Measurements from ENCODE around the gene ALDH4A1. TPM values are rescaled to one million over a fixed set of nuclear protein-coding genes. Genes with fewer than 3 reads are reported as not detected.

Gene ALDH4A1
- total RNA-seq, 1 donor = 9.5 TPM

GRCh38 chr1:18831656-18832055, 70.7 kb downstream of the ALDH4A1 start:
- no peak for DNase-seq (ENCODE audit: low read depth)
- H3K4me3 ChIP-seq (ENCODE audit: low read depth, low read length) = no peak overlapping the region
- TF ChIP-seq, protein P1, sequence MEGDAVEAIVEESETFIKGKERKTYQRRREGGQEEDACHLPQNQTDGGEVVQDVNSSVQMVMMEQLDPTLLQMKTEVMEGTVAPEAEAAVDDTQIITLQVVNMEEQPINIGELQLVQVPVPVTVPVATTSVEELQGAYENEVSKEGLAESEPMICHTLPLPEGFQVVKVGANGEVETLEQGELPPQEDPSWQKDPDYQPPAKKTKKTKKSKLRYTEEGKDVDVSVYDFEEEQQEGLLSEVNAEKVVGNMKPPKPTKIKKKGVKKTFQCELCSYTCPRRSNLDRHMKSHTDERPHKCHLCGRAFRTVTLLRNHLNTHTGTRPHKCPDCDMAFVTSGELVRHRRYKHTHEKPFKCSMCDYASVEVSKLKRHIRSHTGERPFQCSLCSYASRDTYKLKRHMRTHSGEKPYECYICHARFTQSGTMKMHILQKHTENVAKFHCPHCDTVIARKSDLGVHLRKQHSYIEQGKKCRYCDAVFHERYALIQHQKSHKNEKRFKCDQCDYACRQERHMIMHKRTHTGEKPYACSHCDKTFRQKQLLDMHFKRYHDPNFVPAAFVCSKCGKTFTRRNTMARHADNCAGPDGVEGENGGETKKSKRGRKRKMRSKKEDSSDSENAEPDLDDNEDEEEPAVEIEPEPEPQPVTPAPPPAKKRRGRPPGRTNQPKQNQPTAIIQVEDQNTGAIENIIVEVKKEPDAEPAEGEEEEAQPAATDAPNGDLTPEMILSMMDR (IDR thresholded peaks at IDR 0.05; ENCODE audit: insufficient read depth, low read length) = no peak

GRCh38 chr1:18830596-18830995, 71.8 kb downstream of the ALDH4A1 start:
- TF ChIP-seq, protein P1 (IDR thresholded peaks at IDR 0.05; ENCODE audit: insufficient read depth, low read length) = no peak
- DNase-seq (ENCODE audit: low read depth) = no peak
- H3K4me3 ChIP-seq (ENCODE audit: low read depth, low read length) = no peak overlapping the region

- DNase-seq (ENCODE audit: low read depth) = no peak
- TF ChIP-seq, protein P1 (IDR thresholded peaks at IDR 0.05; ENCODE audit: insufficient read depth, low read length) = no peak
- H3K4me3 ChIP-seq (ENCODE audit: low read depth, low read length) = no peak overlapping the region
Observed at GRCh38 chr1:18829671-18830070, 72.7 kb downstream of the ALDH4A1 start.

DNA sequence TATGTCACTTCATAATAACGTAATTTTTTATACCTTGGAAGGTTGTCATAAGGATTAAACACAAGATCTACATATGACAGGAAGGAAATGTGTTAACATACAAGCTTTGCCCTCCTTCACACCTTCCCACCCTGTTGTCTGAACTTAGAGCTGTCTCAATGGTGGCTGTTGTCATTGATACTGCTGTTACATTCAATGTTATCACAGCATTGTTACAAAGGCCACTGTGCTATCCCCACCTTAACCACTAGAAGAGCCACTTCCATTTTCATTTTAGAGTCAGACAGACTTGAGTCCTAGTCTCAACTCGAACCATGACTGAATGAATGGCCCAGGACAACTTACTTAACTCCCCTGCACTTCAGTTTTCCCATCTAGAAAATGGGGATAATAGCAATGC, 74.1 kb downstream of the ALDH4A1 start:
- TF ChIP-seq, protein P1 (IDR thresholded peaks at IDR 0.05; ENCODE audit: insufficient read depth, low read length) = no peak
- DNase-seq (ENCODE audit: low read depth) = no peak
- no peak overlapping the region for H3K4me3 ChIP-seq (ENCODE audit: low read depth, low read length)

- TF ChIP-seq, protein P1 (IDR thresholded peaks at IDR 0.05; ENCODE audit: insufficient read depth, low read length) = no peak
- DNase-seq (ENCODE audit: low read depth) = no peak
- H3K4me3 ChIP-seq (ENCODE audit: low read depth, low read length) = no peak overlapping the region
Observed at GRCh38 chr1:18823438-18823837, 78.9 kb downstream of the ALDH4A1 start.

Small RNAs within 50 kb of the gene (small RNA-seq; reads per million reads assigned to genes)
- not detected for gene MIR1290
- gene MIR4695 = not detected

Other genes with a start within 250 kb of the ALDH4A1 start
- gene TAS1R2, start 42.9 kb downstream of the ALDH4A1 start, total RNA-seq (ENCODE audit: low replicate concordance) = not detected in 2 replicates
- 3.3 and 23.4 TPM in 2 replicates for gene IFFO2, start 54.1 kb upstream of the ALDH4A1 start, total RNA-seq (ENCODE audit: low replicate concordance)

Measured in fibroblast of the aortic adventitia (primary cell).